Ovary (tissue), 3 donors: Measurements from ENCODE around the gene ARL10.

Experiments used
- POLR2A ChIP-seq: fragments of 450-650 bp; IDR thresholded peaks from one replicate; pipeline ENCODE4 v1.6.1; 2017; ENCODE audit warnings: antibody characterized with exemption, mild to moderate bottlenecking, moderate library complexity
- TF ChIP-seq, protein P1 (sequence below), 3 donors: fragments of 450-650 bp in 2 of 3; fragments of 200-600 bp in 1 of 3; IDR thresholded peaks; one replicate each; pipeline versions ENCODE4 v1.5.1 to v1.8.0; 2016 to 2022; ENCODE audit warnings: antibody characterized with exemption in 3 of 3, mild to moderate bottlenecking in 1 of 3
- donor health status: DM: no; HTN: no; CAD: no.

DNA sequence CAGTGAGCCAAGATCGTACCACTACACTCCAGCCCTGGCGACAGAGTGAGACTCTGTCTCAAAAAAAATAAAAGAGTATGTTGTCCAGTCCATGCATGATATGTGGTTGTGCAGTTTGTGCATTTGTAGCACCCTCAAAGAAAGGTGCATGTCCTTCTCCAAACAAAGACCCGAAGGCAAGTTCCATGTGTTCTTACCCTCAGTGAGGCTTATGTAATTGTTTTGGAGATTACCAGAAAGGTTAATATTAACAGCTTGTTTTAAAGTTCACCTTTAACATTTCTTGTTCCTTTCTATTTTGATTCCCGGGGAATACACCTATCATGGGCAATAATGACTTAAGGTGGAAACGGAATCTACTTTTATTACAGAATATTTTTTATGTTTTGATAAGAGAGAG lies 26.0 kb upstream of the ARL10 start:
- TF ChIP-seq, protein P1, sequence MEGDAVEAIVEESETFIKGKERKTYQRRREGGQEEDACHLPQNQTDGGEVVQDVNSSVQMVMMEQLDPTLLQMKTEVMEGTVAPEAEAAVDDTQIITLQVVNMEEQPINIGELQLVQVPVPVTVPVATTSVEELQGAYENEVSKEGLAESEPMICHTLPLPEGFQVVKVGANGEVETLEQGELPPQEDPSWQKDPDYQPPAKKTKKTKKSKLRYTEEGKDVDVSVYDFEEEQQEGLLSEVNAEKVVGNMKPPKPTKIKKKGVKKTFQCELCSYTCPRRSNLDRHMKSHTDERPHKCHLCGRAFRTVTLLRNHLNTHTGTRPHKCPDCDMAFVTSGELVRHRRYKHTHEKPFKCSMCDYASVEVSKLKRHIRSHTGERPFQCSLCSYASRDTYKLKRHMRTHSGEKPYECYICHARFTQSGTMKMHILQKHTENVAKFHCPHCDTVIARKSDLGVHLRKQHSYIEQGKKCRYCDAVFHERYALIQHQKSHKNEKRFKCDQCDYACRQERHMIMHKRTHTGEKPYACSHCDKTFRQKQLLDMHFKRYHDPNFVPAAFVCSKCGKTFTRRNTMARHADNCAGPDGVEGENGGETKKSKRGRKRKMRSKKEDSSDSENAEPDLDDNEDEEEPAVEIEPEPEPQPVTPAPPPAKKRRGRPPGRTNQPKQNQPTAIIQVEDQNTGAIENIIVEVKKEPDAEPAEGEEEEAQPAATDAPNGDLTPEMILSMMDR (IDR thresholded peaks at IDR 0.05) = no peak
- TF ChIP-seq POLR2A = no peak
